ENCODE results near the gene NCKAP5.

GRCh38 chr2:133459590-133459989 lies 108.7 kb downstream of the NCKAP5 start:
- TF ChIP-seq YY1 (IDR thresholded peaks at IDR 0.05; ENCODE audit: insufficient read depth, insufficient read length) (no peak), SUZ12 (IDR thresholded peaks at IDR 0.05; ENCODE audit: extremely low read depth, insufficient read depth, insufficient read length) (no peak), ZNF274 (IDR thresholded peaks at IDR 0.05; ENCODE audit: low read depth, low read length) (no peak)

Measured in NT2/D1 (cell line).